ENCODE measurements around the gene MS4A6E. TPM values are rescaled to one million over a fixed set of nuclear protein-coding genes. Genes with fewer than 3 reads are reported as not detected.

MS4A6E gene
- polyA plus RNA-seq, 1 of the 3 experiments (the other 2 are of a cell fraction) = not detected

GRCh38 chr11:60328460-60328859, 1.4 kb downstream of the MS4A6E start:
- Histone ChIP-seq H2AFZ (ENCODE audit: low read depth) (no peak overlapping the region), H3K4me3 (ENCODE audit: low read depth in 2 of 2, low read length in 1 of 2) (no peak overlapping the region), H3K27ac (ENCODE audit: low read depth in 2 of 2, low read length in 1 of 2) (no peak overlapping the region), H3K36me3 (replicated peaks in 1 of 2; ENCODE audit: control insufficient read depth in 1 of 2, insufficient read depth in 2 of 2, low read length in 1 of 2) (no peaks in the 10 kb centered on the region), H4K20me1 (ENCODE audit: insufficient read depth) (no peaks in the 10 kb centered on the region), H3K9me2 (no peaks in the 10 kb centered on the region), H3K4me1 (ENCODE audit: control insufficient read depth in 1 of 2, insufficient read depth in 2 of 2, low read depth in 1 of 2, low read length in 1 of 2) (no peaks in the 10 kb centered on the region), H3F3A (replicated peaks; ENCODE audit: insufficient read depth) (no peaks in the 10 kb centered on the region), H3K4me2 (no peak overlapping the region), H3K79me2 (ENCODE audit: insufficient read depth) (no peaks in the 10 kb centered on the region), H3K27me3 (ENCODE audit: insufficient read depth) (no peaks in the 10 kb centered on the region), H3K9ac (no peak overlapping the region), H3K9me3 (no peaks in the 10 kb centered on the region)
- POLR2A ChIA-PET = no interaction called here
- CTCF ChIA-PET = no interaction called here
- no peak for TF ChIP-seq USF2 (IDR thresholded peaks at IDR 0.05; ENCODE audit: borderline replicate concordance, low read depth, low read length)
- TF ChIP-seq GABPA (IDR thresholded peaks at IDR 0.05; ENCODE audit: low read depth) = no peak
- no peak for TF ChIP-seq IRF3 (IDR thresholded peaks at IDR 0.05; ENCODE audit: low read depth, low read length)
- TF ChIP-seq CTCF (IDR thresholded peaks at IDR 0.05) = no peak
- no peak for TF ChIP-seq RXRA (IDR thresholded peaks at IDR 0.05; ENCODE audit: borderline replicate concordance, low read depth)
- no peak for TF ChIP-seq YY1 (IDR thresholded peaks at IDR 0.05; ENCODE audit: low read depth)
- no peak for TF ChIP-seq JUND (IDR thresholded peaks at IDR 0.05)
- no peak for TF ChIP-seq RAD21 (IDR thresholded peaks at IDR 0.05; ENCODE audit: low read length)
- TF ChIP-seq MXI1 (IDR thresholded peaks at IDR 0.05; ENCODE audit: low read depth, low read length) = no peak
- no peak for TF ChIP-seq CHD2 (IDR thresholded peaks at IDR 0.05; ENCODE audit: low read length, partially characterized antibody)
- no peak for TF ChIP-seq NFIC (IDR thresholded peaks at IDR 0.05; ENCODE audit: borderline replicate concordance)
- no peak for TF ChIP-seq ELF1 (IDR thresholded peaks at IDR 0.05)
- TF ChIP-seq RCOR1 (IDR thresholded peaks at IDR 0.05; ENCODE audit: low read length) = no peak
- TF ChIP-seq EZH2phosphoT487 (IDR thresholded peaks at IDR 0.05; ENCODE audit: borderline replicate concordance, low read depth) = no peak
- TF ChIP-seq TAF1 (IDR thresholded peaks at IDR 0.05; ENCODE audit: borderline replicate concordance, low read depth, low read length) = no peak
- TF ChIP-seq GATA2 (CRISPR knock-in tag; IDR thresholded peaks at IDR 0.05) = no peak
- DNase-seq = no peak

- H3K9me2 ChIP-seq = no peaks in the 10 kb centered on the region
- no peaks in the 10 kb centered on the region for H4K20me1 ChIP-seq (ENCODE audit: insufficient read depth)
- no peaks in the 10 kb centered on the region for H3K9me3 ChIP-seq
- no peak for DNase-seq
- WGBS (ENCODE audit: low lambda C conversion rate) = 1% methylated on average over 3 of the region's 3 CpGs
- ChIA-PET POLR2A (no interaction called here), CTCF (interaction anchor here (1.0 to 2.0 kb wide), 5 partner anchors 12 to 64 kb away, joined by 3 to 12 read pairs (median 5); no protein-coding TSS in a partner anchor)
- H3K36me3 ChIP-seq (replicated peaks in 1 of 2; ENCODE audit: control insufficient read depth in 1 of 2, insufficient read depth in 2 of 2, low read length in 1 of 2) = no peaks in the 10 kb centered on the region
- TF ChIP-seq EZH2phosphoT487 (IDR thresholded peaks at IDR 0.05; ENCODE audit: borderline replicate concordance, low read depth) (no peak), RAD21 (IDR thresholded peaks at IDR 0.05; ENCODE audit: low read length) (no peak), EP300 (IDR thresholded peaks at IDR 0.05; ENCODE audit: borderline replicate concordance in 1 of 2, low read depth in 1 of 2, low read length in 1 of 2) (no peak), MXI1 (IDR thresholded peaks at IDR 0.05; ENCODE audit: low read depth, low read length) (no peak), FOXM1 (IDR thresholded peaks at IDR 0.05; ENCODE audit: low read depth) (no peak), YY1 (IDR thresholded peaks at IDR 0.05; ENCODE audit: low read depth) (no peak), PBX3 (IDR thresholded peaks at IDR 0.05) (no peak), RCOR1 (IDR thresholded peaks at IDR 0.05; ENCODE audit: low read length) (no peak), TAF1 (IDR thresholded peaks at IDR 0.05; ENCODE audit: borderline replicate concordance, low read depth, low read length) (no peak), ELF1 (IDR thresholded peaks at IDR 0.05) (no peak), SIN3A (IDR thresholded peaks at IDR 0.05; ENCODE audit: borderline replicate concordance, low read depth, low read length) (no peak), JUND (IDR thresholded peaks at IDR 0.05) (no peak), FOSL2 (IDR thresholded peaks at IDR 0.05; ENCODE audit: borderline replicate concordance, low read depth) (no peak), TCF12 (IDR thresholded peaks at IDR 0.05) (no peak), SMC3 (IDR thresholded peaks at IDR 0.05; ENCODE audit: low read depth, low read length) (no peak)
- H3K9ac ChIP-seq = no peak overlapping the region
- no peak overlapping the region for H3K4me3 ChIP-seq (ENCODE audit: low read depth in 2 of 2, low read length in 1 of 2)
- H3F3A ChIP-seq (replicated peaks; ENCODE audit: insufficient read depth) = no peaks in the 10 kb centered on the region
- H3K4me2 ChIP-seq = no peak overlapping the region
- no peaks in the 10 kb centered on the region for H3K27me3 ChIP-seq (ENCODE audit: insufficient read depth)
- H2AFZ ChIP-seq (ENCODE audit: low read depth) = no peak overlapping the region
- no peak overlapping the region for H3K27ac ChIP-seq (ENCODE audit: low read depth in 2 of 2, low read length in 1 of 2)
- no peaks in the 10 kb centered on the region for H3K79me2 ChIP-seq (ENCODE audit: insufficient read depth)
- no peaks in the 10 kb centered on the region for H3K4me1 ChIP-seq (ENCODE audit: control insufficient read depth in 1 of 2, insufficient read depth in 2 of 2, low read depth in 1 of 2, low read length in 1 of 2)
Observed at GRCh38 chr11:60332846-60333245, 5.8 kb downstream of the MS4A6E start.
